Activated T-cell treated with anti-CD3 and anti-CD28 coated beads, Interleukin-2, amount 50 U/mL, for 24 hours (primary cell): ENCODE measurements around the gene CAPN12.
"Not testable (repeated sequence)": the region's sequence is repeated elsewhere in the genome, so short reads cannot be mapped to it uniquely, and the experiment has no call there.

Source experiments
- DNase-seq: peaks from one replicate; pipeline ENCODE4 v3.0.0-alpha.2; 2020
- H3K27ac Mint-ChIP-seq: 2 replicates; pipeline ENCODE4 v1.8.0; 2020; ENCODE audit warnings: mild to moderate bottlenecking, mixed read lengths
- H3K27me3 Mint-ChIP-seq: 2 replicates; pipeline ENCODE4 v1.8.0; 2020; ENCODE audit warnings: mixed read lengths
- H3K36me3 Mint-ChIP-seq: 2 replicates; pipeline ENCODE4 v1.8.0; 2020; ENCODE audit warnings: low read depth, mixed read lengths
- H3K4me1 Mint-ChIP-seq: 2 replicates; pipeline ENCODE4 v1.8.0; 2020; ENCODE audit warnings: low read depth, mixed read lengths
- H3K4me3 Mint-ChIP-seq: 2 replicates; pipeline ENCODE4 v1.8.0; 2020; ENCODE audit warnings: mild to moderate bottlenecking, moderate library complexity, mixed read lengths
- H3K9me3 Mint-ChIP-seq: 2 replicates; pipeline ENCODE4 v1.8.0; 2020; ENCODE audit warnings: mixed read lengths

CAPN12 gene

GRCh38 chr19:38780443-38780842 lies 36.2 kb upstream of the CAPN12 start:
- H3K27me3 Mint-ChIP-seq = no peaks in the 10 kb centered on the region
- H3K27ac Mint-ChIP-seq = no peak overlapping the region
- H3K9me3 Mint-ChIP-seq = no peaks in the 10 kb centered on the region
- no peaks in the 10 kb centered on the region for H3K36me3 Mint-ChIP-seq
- H3K4me3 Mint-ChIP-seq = no peak overlapping the region
- H3K4me1 Mint-ChIP-seq = peaks cover 2% of the 10 kb centered on the region
- DNase-seq = no peak

- no peak overlapping the region for H3K4me3 Mint-ChIP-seq
- H3K27ac Mint-ChIP-seq = no peak overlapping the region
- no peak for DNase-seq
- no peaks in the 10 kb centered on the region for H3K27me3 Mint-ChIP-seq
- H3K4me1 Mint-ChIP-seq = peaks cover 1% of the 10 kb centered on the region
- no peaks in the 10 kb centered on the region for H3K9me3 Mint-ChIP-seq
- H3K36me3 Mint-ChIP-seq = no peaks in the 10 kb centered on the region
Observed at GRCh38 chr19:38778733-38779132, 34.5 kb upstream of the CAPN12 start.

GRCh38 chr19:38774181-38774950 lies 30.1 kb upstream of the CAPN12 start:
- no peak for DNase-seq
- Mint-ChIP-seq H3K36me3 (no peaks in the 10 kb centered on the region), H3K9me3 (no peaks in the 10 kb centered on the region), H3K27me3 (no peaks in the 10 kb centered on the region), H3K4me3 (no peak overlapping the region), H3K27ac (no peak overlapping the region), H3K4me1 (peaks cover 3% of the 10 kb centered on the region)

GRCh38 chr19:38773469-38774177 lies 29.3 kb upstream of the CAPN12 start, which contains the start of gene LGALS7:
Gene LGALS7 (minus strand): TSS chr19:38773517. CDS start chr19:38773492, 25 bp downstream.
- no peaks in the 10 kb centered on the region for H3K36me3 Mint-ChIP-seq
- no peak within 1 kb of the TSS for H3K4me3 Mint-ChIP-seq
- peaks cover 8% of the 10 kb centered on the region for H3K4me1 Mint-ChIP-seq
- no peak for DNase-seq
- H3K9me3 Mint-ChIP-seq = no peaks in the 10 kb centered on the region
- no peak within 1 kb of the TSS for H3K27ac Mint-ChIP-seq
- H3K27me3 Mint-ChIP-seq = no peaks in the 10 kb centered on the region

- H3K27me3 Mint-ChIP-seq, DNase-seq, H3K27ac Mint-ChIP-seq, H3K4me3 Mint-ChIP-seq, H3K9me3 Mint-ChIP-seq, H3K36me3 Mint-ChIP-seq, H3K4me1 Mint-ChIP-seq: not testable (repeated sequence)
Observed at GRCh38 chr19:38771569-38771968, 27.3 kb upstream of the CAPN12 start.

GRCh38 chr19:38770949-38771275 lies 26.6 kb upstream of the CAPN12 start:
- H3K9me3 Mint-ChIP-seq, DNase-seq, H3K27me3 Mint-ChIP-seq, H3K4me1 Mint-ChIP-seq, H3K36me3 Mint-ChIP-seq, H3K4me3 Mint-ChIP-seq, H3K27ac Mint-ChIP-seq: not testable (repeated sequence)

- not testable (repeated sequence) for H3K4me3 Mint-ChIP-seq, H3K4me1 Mint-ChIP-seq, H3K9me3 Mint-ChIP-seq, H3K27me3 Mint-ChIP-seq, H3K36me3 Mint-ChIP-seq, H3K27ac Mint-ChIP-seq, DNase-seq
Observed at GRCh38 chr19:38770228-38770948, 26.1 kb upstream of the CAPN12 start.

- peak; percentile 95 for DNase-seq
- no peaks in the 10 kb centered on the region for H3K9me3 Mint-ChIP-seq
- H3K36me3 Mint-ChIP-seq = no peaks in the 10 kb centered on the region
- H3K27me3 Mint-ChIP-seq = no peaks in the 10 kb centered on the region
- H3K4me1 Mint-ChIP-seq = peaks cover 8% of the 10 kb centered on the region
- no peak overlapping the region for H3K27ac Mint-ChIP-seq
- H3K4me3 Mint-ChIP-seq = peak overlapping the region; percentile 46
Observed at GRCh38 chr19:38769635-38770211, 25.4 kb upstream of the CAPN12 start.

- H3K27ac Mint-ChIP-seq = no peak overlapping the region
- no peaks in the 10 kb centered on the region for H3K27me3 Mint-ChIP-seq
- H3K4me1 Mint-ChIP-seq = peaks cover 8% of the 10 kb centered on the region
- H3K4me3 Mint-ChIP-seq = no peak overlapping the region
- no peaks in the 10 kb centered on the region for H3K9me3 Mint-ChIP-seq
- DNase-seq = no peak
- H3K36me3 Mint-ChIP-seq = no peaks in the 10 kb centered on the region
Observed at GRCh38 chr19:38766276-38767047, 22.2 kb upstream of the CAPN12 start.

- Mint-ChIP-seq H3K4me1 (peaks cover 8% of the 10 kb centered on the region), H3K36me3 (no peaks in the 10 kb centered on the region), H3K9me3 (no peaks in the 10 kb centered on the region), H3K4me3 (no peak overlapping the region), H3K27ac (no peak overlapping the region), H3K27me3 (no peaks in the 10 kb centered on the region)
- no peak for DNase-seq
Observed at GRCh38 chr19:38765214-38765613, 20.9 kb upstream of the CAPN12 start.

GRCh38 chr19:38763795-38764220 lies 19.5 kb upstream of the CAPN12 start:
- H3K4me1 Mint-ChIP-seq = peaks cover 1% of the 10 kb centered on the region
- no peak overlapping the region for H3K4me3 Mint-ChIP-seq
- H3K36me3 Mint-ChIP-seq = no peaks in the 10 kb centered on the region
- no peak overlapping the region for H3K27ac Mint-ChIP-seq
- H3K9me3 Mint-ChIP-seq = no peaks in the 10 kb centered on the region
- DNase-seq = no peak
- H3K27me3 Mint-ChIP-seq = no peaks in the 10 kb centered on the region

- not testable (repeated sequence) for H3K36me3 Mint-ChIP-seq, H3K27ac Mint-ChIP-seq, H3K27me3 Mint-ChIP-seq
Observed at GRCh38 chr19:38761884-38762389, 17.7 kb upstream of the CAPN12 start.

GRCh38 chr19:38760805-38761517 lies 16.7 kb upstream of the CAPN12 start:
- H3K4me1 Mint-ChIP-seq, H3K27ac Mint-ChIP-seq, H3K4me3 Mint-ChIP-seq, H3K27me3 Mint-ChIP-seq, DNase-seq, H3K36me3 Mint-ChIP-seq, H3K9me3 Mint-ChIP-seq: not testable (repeated sequence)

More at GRCh38 chr19:38761884-38762389, 17.7 kb upstream of the CAPN12 start:
- not testable (repeated sequence) for H3K9me3 Mint-ChIP-seq, H3K4me3 Mint-ChIP-seq, H3K4me1 Mint-ChIP-seq, DNase-seq
